GM12873 (cell line): ENCODE measurements around the gene TBC1D5.

Experiments used
- TF ChIP-seq, protein P1 (sequence below): IDR thresholded peaks from 2 replicates; pipeline ENCODE4 v1.5.1; 2012; ENCODE audit warnings: low read depth, mild to moderate bottlenecking, moderate library complexity, low read length, control low read depth; ENCODE audit not compliant: insufficient read depth; ENCODE audit errors: missing control alignments

Gene TBC1D5

DNA sequence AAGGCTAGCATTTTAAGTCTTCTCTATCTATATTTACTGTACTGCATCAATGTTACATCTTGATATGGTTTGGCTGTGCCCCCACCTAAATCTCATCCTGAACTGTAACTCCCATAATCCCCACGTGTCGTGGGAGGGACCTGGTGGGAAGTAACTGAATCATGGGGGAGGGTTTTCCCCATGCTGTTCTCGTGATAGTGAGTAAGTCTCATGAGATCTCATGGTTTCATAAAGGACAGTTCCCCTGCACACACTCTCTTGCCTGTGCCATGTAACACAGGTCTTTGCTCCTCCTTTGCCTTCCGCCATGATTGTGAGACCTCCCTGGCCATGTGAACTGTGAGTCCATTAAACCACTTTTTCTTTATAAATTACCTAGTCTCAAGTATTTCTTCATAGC lies 161.5 kb downstream of the TBC1D5 start:
- TF ChIP-seq, protein P1, sequence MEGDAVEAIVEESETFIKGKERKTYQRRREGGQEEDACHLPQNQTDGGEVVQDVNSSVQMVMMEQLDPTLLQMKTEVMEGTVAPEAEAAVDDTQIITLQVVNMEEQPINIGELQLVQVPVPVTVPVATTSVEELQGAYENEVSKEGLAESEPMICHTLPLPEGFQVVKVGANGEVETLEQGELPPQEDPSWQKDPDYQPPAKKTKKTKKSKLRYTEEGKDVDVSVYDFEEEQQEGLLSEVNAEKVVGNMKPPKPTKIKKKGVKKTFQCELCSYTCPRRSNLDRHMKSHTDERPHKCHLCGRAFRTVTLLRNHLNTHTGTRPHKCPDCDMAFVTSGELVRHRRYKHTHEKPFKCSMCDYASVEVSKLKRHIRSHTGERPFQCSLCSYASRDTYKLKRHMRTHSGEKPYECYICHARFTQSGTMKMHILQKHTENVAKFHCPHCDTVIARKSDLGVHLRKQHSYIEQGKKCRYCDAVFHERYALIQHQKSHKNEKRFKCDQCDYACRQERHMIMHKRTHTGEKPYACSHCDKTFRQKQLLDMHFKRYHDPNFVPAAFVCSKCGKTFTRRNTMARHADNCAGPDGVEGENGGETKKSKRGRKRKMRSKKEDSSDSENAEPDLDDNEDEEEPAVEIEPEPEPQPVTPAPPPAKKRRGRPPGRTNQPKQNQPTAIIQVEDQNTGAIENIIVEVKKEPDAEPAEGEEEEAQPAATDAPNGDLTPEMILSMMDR, result no peak

GRCh38 chr3:17579289-17580031 lies 163.0 kb downstream of the TBC1D5 start:
- TF ChIP-seq, protein P1, result no peak

DNA sequence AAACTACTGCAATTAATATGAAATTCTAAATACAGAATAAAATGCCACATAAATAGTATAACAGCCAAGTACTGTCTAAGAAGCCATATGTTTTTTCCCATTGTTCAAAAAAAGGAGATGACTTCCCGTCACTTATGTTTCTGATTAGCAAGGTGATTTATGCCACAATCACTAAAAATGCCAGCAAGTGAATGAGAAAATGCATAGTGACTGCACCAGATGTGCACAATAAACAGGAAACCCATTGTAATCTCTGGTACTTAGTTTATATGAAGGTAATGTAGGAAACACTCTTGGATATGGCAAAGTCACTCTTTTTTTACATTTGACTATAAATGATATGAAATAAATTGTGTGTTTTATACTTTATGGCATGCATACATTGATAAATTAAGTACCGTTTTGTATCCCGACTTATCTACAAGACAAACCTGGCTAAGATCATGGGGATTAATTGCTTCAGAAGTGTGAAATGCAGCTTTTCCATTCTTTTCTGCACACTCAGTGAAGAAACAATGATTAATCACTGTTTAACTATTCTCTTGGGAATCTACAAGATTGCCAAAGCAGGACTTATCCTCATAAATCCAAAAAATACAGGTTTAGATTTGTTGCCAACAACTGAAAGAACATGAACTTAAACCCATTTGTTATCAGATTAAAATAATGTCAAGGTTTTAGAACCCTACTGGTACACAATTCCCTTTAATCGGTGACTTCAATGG lies 164.5 kb downstream of the TBC1D5 start:
- TF ChIP-seq, protein P1, result no peak

GRCh38 chr3:17573396-17573795 lies 169.0 kb downstream of the TBC1D5 start:
- TF ChIP-seq, protein P1, result no peak

- TF ChIP-seq, protein P1, result no peak
Observed at GRCh38 chr3:17571686-17572085, 170.7 kb downstream of the TBC1D5 start.

GRCh38 chr3:17562845-17563244 lies 179.6 kb downstream of the TBC1D5 start:
- TF ChIP-seq, protein P1, result no peak

DNA sequence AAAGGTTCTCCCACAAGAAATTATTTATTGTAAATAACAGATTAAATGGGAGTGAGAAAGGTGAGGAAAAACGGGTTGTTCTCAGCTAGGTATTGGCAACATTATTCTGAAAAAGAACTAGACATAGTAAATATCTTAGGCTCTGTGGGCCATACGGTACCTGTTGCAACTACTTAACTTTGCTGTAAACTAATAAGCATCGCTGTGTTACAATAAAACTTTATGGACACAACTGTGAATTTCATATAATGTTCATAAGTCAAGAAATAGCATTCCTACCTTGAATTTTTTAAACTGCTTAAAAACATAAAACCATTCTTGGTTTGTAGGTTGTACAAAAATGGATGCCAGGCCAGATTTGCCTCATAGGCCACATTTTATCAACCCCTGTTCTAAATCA lies 183.9 kb downstream of the TBC1D5 start:
- TF ChIP-seq, protein P1, result no peak
